Measurements from ENCODE around the gene N4BP2L2. TPM values are rescaled to one million over a fixed set of nuclear protein-coding genes. Genes with fewer than 3 reads are reported as not detected.

Gene N4BP2L2
- total RNA-seq, 1 experiment from 2014 or later = 128 TPM

GRCh38 chr13:32431361-32431760 lies 107.2 kb downstream of the N4BP2L2 start:
- no peaks in the 10 kb centered on the region for H3K27me3 ChIP-seq (replicated peaks; ENCODE audit: control insufficient read depth, insufficient read depth, low read length)
- Mint-ChIP-seq H3K4me3 (ENCODE audit: unreplicated experiment) (no peak overlapping the region), H3K27me3 (ENCODE audit: insufficient read depth, unreplicated experiment) (no peaks in the 10 kb centered on the region), H3K4me1 (ENCODE audit: low read depth, unreplicated experiment) (peaks cover 6% of the 10 kb centered on the region), H3K27ac (ENCODE audit: unreplicated experiment) (no peak overlapping the region), H3K9me3 (ENCODE audit: unreplicated experiment) (no peaks in the 10 kb centered on the region), H3K36me3 (ENCODE audit: insufficient read depth, unreplicated experiment) (no peaks in the 10 kb centered on the region)
- intact Hi-C loops (cut with micrococcal nuclease; ENCODE audit: unreplicated experiment) = no loop called here
- POLR2A ChIA-PET = no interaction called here
- H3K36me3 ChIP-seq (ENCODE audit: control insufficient read depth, insufficient read depth, low read length) = no peaks in the 10 kb centered on the region
- no peak for DNase-seq
- CTCF ChIA-PET = interaction anchor here (0.7 kb wide), 1 partner anchor 39 kb away, joined by 3 read pairs; no protein-coding TSS in a partner anchor
- H3K9me3 ChIP-seq = no peaks in the 10 kb centered on the region
- TF ChIP-seq CTCF (IDR thresholded peaks at IDR 0.05; ENCODE audit: insufficient read depth in 1 of 2, low read depth in 1 of 2, low read length in 1 of 2, severe bottlenecking in 1 of 2, unreplicated experiment in 1 of 2) = no peak
- no peak overlapping the region for H3K4me3 ChIP-seq (ENCODE audit: low read depth, low read length)
- H3K4me1 ChIP-seq = peaks cover 20% of the 10 kb centered on the region
- no TSS peak for BruUV-seq (replicated peaks)

DNA sequence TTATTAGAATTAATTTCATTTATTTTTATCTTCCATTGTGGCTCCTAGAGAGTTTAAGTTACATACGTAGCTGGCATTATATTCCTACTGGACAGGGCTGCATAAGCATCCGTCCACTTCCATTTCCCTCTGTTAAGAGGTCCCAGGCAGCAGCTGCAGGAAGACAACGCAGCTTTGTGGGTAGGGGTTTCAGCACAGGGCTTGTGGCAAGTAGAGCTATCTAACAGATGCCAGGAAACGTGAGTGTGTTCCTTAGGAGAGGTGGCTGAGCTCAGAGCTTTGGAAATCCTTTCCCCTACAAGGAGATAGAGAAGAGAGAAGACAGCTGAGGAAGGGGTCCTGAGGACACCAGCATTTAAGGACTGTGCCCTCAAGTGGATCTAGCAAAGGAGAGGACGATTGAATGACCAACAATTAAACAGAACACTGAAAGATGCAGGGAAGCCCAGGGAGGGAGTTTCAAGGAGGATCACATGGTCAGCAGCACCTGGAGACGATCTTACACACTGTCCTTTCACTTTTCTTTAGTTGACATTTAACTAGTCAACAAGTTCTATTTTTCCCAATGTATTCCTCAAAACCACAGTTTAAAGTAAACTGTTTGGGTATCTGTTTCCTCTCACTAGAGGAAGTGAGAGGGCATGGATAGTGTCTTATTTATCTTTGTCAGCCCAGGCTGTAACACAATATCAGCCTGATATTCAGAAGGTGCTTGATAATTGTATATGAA lies 108.4 kb downstream of the N4BP2L2 start:
- Histone ChIP-seq H3K27me3 (replicated peaks; ENCODE audit: control insufficient read depth, insufficient read depth, low read length) (no peaks in the 10 kb centered on the region), H3K9me3 (no peaks in the 10 kb centered on the region), H3K4me1 (peaks cover 22% of the 10 kb centered on the region), H3K36me3 (ENCODE audit: control insufficient read depth, insufficient read depth, low read length) (no peaks in the 10 kb centered on the region), H3K4me3 (ENCODE audit: low read depth, low read length) (no peak overlapping the region)
- Mint-ChIP-seq H3K27ac (ENCODE audit: unreplicated experiment) (no peak overlapping the region), H3K4me1 (ENCODE audit: low read depth, unreplicated experiment) (peaks cover 12% of the 10 kb centered on the region), H3K9me3 (ENCODE audit: unreplicated experiment) (no peaks in the 10 kb centered on the region), H3K36me3 (ENCODE audit: insufficient read depth, unreplicated experiment) (peaks cover 4% of the 10 kb centered on the region), H3K27me3 (ENCODE audit: insufficient read depth, unreplicated experiment) (no peaks in the 10 kb centered on the region), H3K4me3 (ENCODE audit: unreplicated experiment) (no peak overlapping the region)
- intact Hi-C loops (cut with micrococcal nuclease; ENCODE audit: unreplicated experiment) = no loop called here
- POLR2A ChIA-PET = no interaction called here
- DNase-seq = no peak
- CTCF ChIA-PET = no interaction called here
- TF ChIP-seq CTCF (IDR thresholded peaks at IDR 0.05; ENCODE audit: insufficient read depth in 1 of 2, low read depth in 1 of 2, low read length in 1 of 2, severe bottlenecking in 1 of 2, unreplicated experiment in 1 of 2) = no peak
- BruUV-seq (replicated peaks) = no TSS peak

DNA sequence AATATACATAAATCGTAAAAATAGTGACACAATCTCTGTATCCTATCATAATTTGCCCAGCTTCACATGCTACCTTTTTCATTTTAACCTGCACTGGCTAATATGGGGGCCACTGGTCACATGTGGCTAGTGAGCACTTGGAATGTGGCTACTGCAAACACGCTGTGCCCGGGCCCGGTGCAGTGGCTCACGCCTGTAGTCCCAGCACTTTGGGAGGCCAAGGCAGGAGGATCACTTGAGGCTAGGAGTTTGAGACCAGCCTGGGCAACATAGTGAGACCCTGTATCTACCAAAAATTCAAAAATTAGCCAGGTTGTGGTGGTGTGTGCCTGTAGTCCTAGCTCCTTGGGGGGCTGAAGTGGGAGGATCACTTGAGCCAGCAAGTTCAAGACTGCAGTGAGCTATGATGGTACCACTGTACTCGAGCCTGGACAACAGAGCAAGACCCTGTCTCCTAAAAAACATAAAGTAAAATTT lies 109.1 kb downstream of the N4BP2L2 start:
- ChIA-PET CTCF (interaction anchor here (2.2 kb wide), 1 partner anchor 10 kb away, joined by 14 read pairs; no protein-coding TSS in a partner anchor), POLR2A (interaction anchor here (2.2 kb wide), 1 partner anchor 114 kb away, joined by 14 read pairs; the partner anchor contains the start of genes BRCA2 and ZAR1L)
- Histone ChIP-seq H3K27me3 (replicated peaks; ENCODE audit: control insufficient read depth, insufficient read depth, low read length) (no peaks in the 10 kb centered on the region), H3K4me1 (peaks cover 22% of the 10 kb centered on the region), H3K36me3 (ENCODE audit: control insufficient read depth, insufficient read depth, low read length) (no peaks in the 10 kb centered on the region), H3K4me3 (ENCODE audit: low read depth, low read length) (no peak overlapping the region), H3K9me3 (no peaks in the 10 kb centered on the region)
- H3K4me3 Mint-ChIP-seq (ENCODE audit: unreplicated experiment) = no peak overlapping the region
- no peak for DNase-seq
- no peaks in the 10 kb centered on the region for H3K9me3 Mint-ChIP-seq (ENCODE audit: unreplicated experiment)
- no TSS peak for BruUV-seq (replicated peaks)
- no peaks in the 10 kb centered on the region for H3K27me3 Mint-ChIP-seq (ENCODE audit: insufficient read depth, unreplicated experiment)
- peaks cover 4% of the 10 kb centered on the region for H3K36me3 Mint-ChIP-seq (ENCODE audit: insufficient read depth, unreplicated experiment)
- no peak overlapping the region for H3K27ac Mint-ChIP-seq (ENCODE audit: unreplicated experiment)
- H3K4me1 Mint-ChIP-seq (ENCODE audit: low read depth, unreplicated experiment) = peaks cover 12% of the 10 kb centered on the region
- no peak for TF ChIP-seq CTCF (IDR thresholded peaks at IDR 0.05; ENCODE audit: insufficient read depth in 1 of 2, low read depth in 1 of 2, low read length in 1 of 2, severe bottlenecking in 1 of 2, unreplicated experiment in 1 of 2)
- intact Hi-C loops (cut with micrococcal nuclease; ENCODE audit: unreplicated experiment) = loop anchor here (2.0 to 10.0 kb wide), 3 partner anchors 109 to 405 kb away; partner anchors contain the start of genes BRCA2, N4BP2L2 and ZAR1L

Data from Caco-2 (cell line).